Measurements from ENCODE around the gene ZNF668. TPM values are rescaled to one million over a fixed set of nuclear protein-coding genes. Genes with fewer than 3 reads are reported as not detected.
"Not testable (repeated sequence)": the region's sequence is repeated elsewhere in the genome, so short reads cannot be mapped to it uniquely, and the experiment has no call there.

The ZNF668 gene
- total and polyA plus RNA-seq, 2 donors (not counting 1 experiment from before 2014, with no cell fraction given), result 8.1 to 12.1 TPM

DNA sequence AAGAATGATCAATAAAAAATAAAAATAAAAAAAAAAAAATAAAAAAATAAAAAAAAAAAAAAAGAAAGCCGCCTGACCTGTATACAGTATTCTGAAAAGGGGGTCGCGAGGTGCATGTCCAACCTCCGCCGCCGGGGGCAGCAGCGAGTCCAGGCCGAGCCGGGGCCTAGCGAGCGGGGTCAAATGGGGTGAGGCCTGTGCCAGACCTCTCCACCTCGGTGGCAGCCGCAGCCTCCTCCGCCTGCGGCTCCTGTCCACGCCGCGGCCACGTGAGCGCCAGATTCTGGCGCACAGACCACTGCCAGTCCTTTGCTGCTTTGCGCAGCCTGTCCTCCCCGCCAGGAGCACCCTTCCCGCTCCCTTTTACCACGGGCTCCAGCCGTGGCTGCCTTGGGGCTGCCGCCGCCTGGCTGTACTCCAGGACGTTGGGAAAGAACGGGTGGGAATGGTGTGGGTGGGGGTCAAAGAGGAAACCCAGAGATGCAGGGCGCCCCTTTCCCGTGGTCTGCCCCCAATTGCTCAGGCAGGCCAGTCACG is 31.7 kb upstream of the ZNF668 start:
- Histone ChIP-seq H3K9ac (ENCODE audit: insufficient read depth, low read length) (no peak overlapping the region), H4K20me1 (ENCODE audit: control insufficient read depth, extremely low read depth, insufficient read depth, low read length) (no peaks in the 10 kb centered on the region), H3K9me3 (ENCODE audit: control insufficient read depth, insufficient read depth, low read depth, low read length) (no peaks in the 10 kb centered on the region), H3K79me2 (ENCODE audit: control insufficient read depth, insufficient read depth, low read length) (peaks cover 9% of the 10 kb centered on the region), H3K4me3 (replicated peaks in 1 of 4; ENCODE audit: control extremely low read depth in 1 of 4, insufficient read depth in 1 of 4, low read depth in 3 of 4, low read length in 4 of 4) (no peak overlapping the region), H2AFZ (ENCODE audit: low read length) (peak overlapping the region; percentile 93), H3K27me3 (ENCODE audit: control insufficient read depth, insufficient read depth, low read length) (no peaks in the 10 kb centered on the region), H3K36me3 (ENCODE audit: control insufficient read depth, insufficient read depth, low read length) (peaks cover 6% of the 10 kb centered on the region), H3K4me1 (ENCODE audit: control insufficient read depth, extremely low read depth, insufficient read depth, low read length) (peaks cover 3% of the 10 kb centered on the region), H3K4me2 (ENCODE audit: extremely low read depth, insufficient read depth, low read length) (peak overlapping the region; percentile 25), H3K27ac (ENCODE audit: insufficient read depth, low read length) (peak overlapping the region; percentile 20)
- TF ChIP-seq EZH2 (IDR thresholded peaks at IDR 0.05; ENCODE audit: low read length, missing control alignments), result no peak
- TF ChIP-seq CTCF (conservative IDR thresholded peaks at IDR 0.05 in 1 of 2, IDR thresholded peaks at IDR 0.05 in 1 of 2; ENCODE audit: low read depth in 1 of 2, low read length in 2 of 2), result peak; percentile 61 to 78
- DNase-seq (ENCODE audit: low read depth in 2 of 2), result peak; percentile 32 to 46

GRCh38 chr16:31100876-31101641 is 27.0 kb upstream of the ZNF668 start:
- H4K20me1 ChIP-seq (ENCODE audit: control insufficient read depth, extremely low read depth, insufficient read depth, low read length); H3K27me3 ChIP-seq (ENCODE audit: control insufficient read depth, insufficient read depth, low read length); DNase-seq (ENCODE audit: low read depth in 2 of 2); H3K4me1 ChIP-seq (ENCODE audit: control insufficient read depth, extremely low read depth, insufficient read depth, low read length); H3K9me3 ChIP-seq (ENCODE audit: control insufficient read depth, insufficient read depth, low read depth, low read length); H3K36me3 ChIP-seq (ENCODE audit: control insufficient read depth, insufficient read depth, low read length); H3K79me2 ChIP-seq (ENCODE audit: control insufficient read depth, insufficient read depth, low read length); H3K27ac ChIP-seq (ENCODE audit: insufficient read depth, low read length); H3K4me3 ChIP-seq (replicated peaks in 1 of 4; ENCODE audit: control extremely low read depth in 1 of 4, insufficient read depth in 1 of 4, low read depth in 3 of 4, low read length in 4 of 4); H2AFZ ChIP-seq (ENCODE audit: low read length); H3K4me2 ChIP-seq (ENCODE audit: extremely low read depth, insufficient read depth, low read length); H3K9ac ChIP-seq (ENCODE audit: insufficient read depth, low read length): not testable (repeated sequence)

DNA sequence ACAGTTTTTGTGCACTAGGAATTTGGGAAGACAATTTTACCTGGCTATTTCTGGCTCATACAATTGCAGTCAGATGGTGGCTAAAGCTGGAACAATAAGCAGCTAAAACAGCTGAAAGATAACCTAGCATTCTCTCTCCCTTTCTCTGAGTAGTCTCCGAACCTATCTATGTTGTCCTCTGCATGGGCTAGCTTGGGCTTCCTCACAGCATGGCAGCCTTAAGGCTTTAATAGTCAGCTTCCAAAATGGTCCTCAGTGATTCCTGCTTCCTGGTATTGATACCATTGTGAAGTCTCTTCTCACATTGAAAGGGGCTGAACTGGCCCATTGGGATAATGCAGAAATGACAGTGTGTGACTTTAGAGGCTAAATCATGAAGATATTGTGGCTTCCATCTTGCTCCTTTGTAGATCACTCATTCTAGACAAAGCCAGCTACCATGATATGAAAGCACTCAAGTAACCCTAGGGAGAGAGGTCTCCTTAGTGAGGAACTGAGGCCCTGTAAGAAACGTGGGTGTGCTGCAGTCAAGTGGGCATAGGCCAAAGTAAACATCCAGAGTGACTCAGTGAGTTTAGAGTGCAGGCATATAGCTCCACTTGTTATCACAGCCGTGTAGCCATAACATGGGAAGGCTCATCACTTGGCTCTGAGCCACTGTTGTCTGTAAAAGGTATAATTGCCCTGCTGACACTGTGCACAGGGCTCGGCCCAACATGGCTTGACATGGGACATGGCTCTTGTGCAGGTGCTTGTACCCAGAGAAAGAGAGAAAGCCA is 26.0 kb upstream of the ZNF668 start:
- H3K4me2 ChIP-seq (ENCODE audit: extremely low read depth, insufficient read depth, low read length), result no peak overlapping the region
- H4K20me1 ChIP-seq (ENCODE audit: control insufficient read depth, extremely low read depth, insufficient read depth, low read length), result no peaks in the 10 kb centered on the region
- H3K27me3 ChIP-seq (ENCODE audit: control insufficient read depth, insufficient read depth, low read length), result no peaks in the 10 kb centered on the region
- H3K9ac ChIP-seq (ENCODE audit: insufficient read depth, low read length), result no peak overlapping the region
- peak overlapping the region; percentile 17 for H2AFZ ChIP-seq (ENCODE audit: low read length)
- no peaks in the 10 kb centered on the region for H3K9me3 ChIP-seq (ENCODE audit: control insufficient read depth, insufficient read depth, low read depth, low read length)
- no peaks in the 10 kb centered on the region for H3K4me1 ChIP-seq (ENCODE audit: control insufficient read depth, extremely low read depth, insufficient read depth, low read length)
- no peaks in the 10 kb centered on the region for H3K36me3 ChIP-seq (ENCODE audit: control insufficient read depth, insufficient read depth, low read length)
- DNase-seq (ENCODE audit: low read depth in 2 of 2), result peak; percentile 21 to 58
- no peak overlapping the region for H3K27ac ChIP-seq (ENCODE audit: insufficient read depth, low read length)
- no peak overlapping the region for H3K4me3 ChIP-seq (replicated peaks in 1 of 4; ENCODE audit: control extremely low read depth in 1 of 4, insufficient read depth in 1 of 4, low read depth in 3 of 4, low read length in 4 of 4)
- H3K79me2 ChIP-seq (ENCODE audit: control insufficient read depth, insufficient read depth, low read length), result no peaks in the 10 kb centered on the region
- no peak for TF ChIP-seq CTCF (conservative IDR thresholded peaks at IDR 0.05 in 1 of 2, IDR thresholded peaks at IDR 0.05 in 1 of 2; ENCODE audit: low read depth in 1 of 2, low read length in 2 of 2)
- TF ChIP-seq EZH2 (IDR thresholded peaks at IDR 0.05; ENCODE audit: low read length, missing control alignments), result no peak

All from fibroblast of lung (primary cell).